Tibial nerve (tissue), 4 donors: Measurements from ENCODE around the gene SYNGR1.

Experiments
- EP300 ChIP-seq, 2 donors: sonication (generic); formaldehyde crosslinking; IDR thresholded peaks; one replicate each; pipeline ENCODE4 v1.6.1; 2017; ENCODE audit warnings: antibody characterized with exemption in 2 of 2, mild to moderate bottlenecking in 1 of 2
- TF ChIP-seq, protein P1 (sequence below), 5 experiments: fragments of 200-600 bp in 3 of 5; fragments of 450-650 bp in 2 of 5; sonication (generic) in 3 of 5; IDR thresholded peaks; one replicate each; pipeline ENCODE4 v1.5.1; 2016 to 2019; ENCODE audit warnings: antibody characterized with exemption in 5 of 5, mild to moderate bottlenecking in 3 of 5, moderate library complexity in 2 of 5

DNA sequence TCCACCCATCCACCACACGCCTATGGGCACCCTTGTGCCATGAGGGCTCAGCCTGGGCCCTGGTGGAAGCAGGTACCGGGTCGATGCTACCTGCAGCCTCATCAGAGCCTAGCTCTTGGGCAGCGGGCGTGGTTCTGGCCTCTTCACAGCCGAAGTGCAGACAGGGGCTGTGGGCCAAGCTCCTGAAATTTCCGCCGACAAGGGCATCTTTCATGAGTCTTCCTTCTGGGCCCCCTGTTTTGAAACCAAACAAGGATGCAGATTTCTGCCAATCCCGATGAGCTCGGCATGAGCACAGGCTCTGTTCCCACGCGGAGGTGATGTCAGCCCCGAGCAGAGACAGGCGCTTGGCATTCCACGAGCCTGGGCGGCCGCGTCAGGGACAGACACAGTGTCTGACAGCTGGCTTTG is 84.5 kb downstream of the SYNGR1 start:
- TF ChIP-seq, protein P1, sequence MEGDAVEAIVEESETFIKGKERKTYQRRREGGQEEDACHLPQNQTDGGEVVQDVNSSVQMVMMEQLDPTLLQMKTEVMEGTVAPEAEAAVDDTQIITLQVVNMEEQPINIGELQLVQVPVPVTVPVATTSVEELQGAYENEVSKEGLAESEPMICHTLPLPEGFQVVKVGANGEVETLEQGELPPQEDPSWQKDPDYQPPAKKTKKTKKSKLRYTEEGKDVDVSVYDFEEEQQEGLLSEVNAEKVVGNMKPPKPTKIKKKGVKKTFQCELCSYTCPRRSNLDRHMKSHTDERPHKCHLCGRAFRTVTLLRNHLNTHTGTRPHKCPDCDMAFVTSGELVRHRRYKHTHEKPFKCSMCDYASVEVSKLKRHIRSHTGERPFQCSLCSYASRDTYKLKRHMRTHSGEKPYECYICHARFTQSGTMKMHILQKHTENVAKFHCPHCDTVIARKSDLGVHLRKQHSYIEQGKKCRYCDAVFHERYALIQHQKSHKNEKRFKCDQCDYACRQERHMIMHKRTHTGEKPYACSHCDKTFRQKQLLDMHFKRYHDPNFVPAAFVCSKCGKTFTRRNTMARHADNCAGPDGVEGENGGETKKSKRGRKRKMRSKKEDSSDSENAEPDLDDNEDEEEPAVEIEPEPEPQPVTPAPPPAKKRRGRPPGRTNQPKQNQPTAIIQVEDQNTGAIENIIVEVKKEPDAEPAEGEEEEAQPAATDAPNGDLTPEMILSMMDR (IDR thresholded peaks at IDR 0.05) = no peak
- TF ChIP-seq EP300 (IDR thresholded peaks at IDR 0.05) = peak in 1 of 2 donors; percentile 46
